ENCODE data around the gene FBXL17. TPM values are rescaled to one million over a fixed set of nuclear protein-coding genes. Genes with fewer than 3 reads are reported as not detected.

FBXL17 gene
- total RNA-seq, 1 donor from 2014 or later = 4.2 TPM

GRCh38 chr5:107868650-107869409 lies 513.1 kb downstream of the FBXL17 start:
- no peak for TF ChIP-seq CTCF (conservative IDR thresholded peaks at IDR 0.05; ENCODE audit: low read depth, low read length)
- no peak for DNase-seq (ENCODE audit: low read depth)

GRCh38 chr5:107867266-107867665 lies 514.6 kb downstream of the FBXL17 start:
- H3K4me3 ChIP-seq (ENCODE audit: low read depth, low read length) = no peak overlapping the region
- DNase-seq (ENCODE audit: low read depth) = no peak
- TF ChIP-seq CTCF (conservative IDR thresholded peaks at IDR 0.05; ENCODE audit: low read depth, low read length) = no peak

More at GRCh38 chr5:107868650-107869409, 513.1 kb downstream of the FBXL17 start:
- H3K4me3 ChIP-seq (ENCODE audit: low read depth, low read length) = no peak overlapping the region

- TF ChIP-seq CTCF (conservative IDR thresholded peaks at IDR 0.05; ENCODE audit: low read depth, low read length) = no peak
- H3K4me3 ChIP-seq (ENCODE audit: low read depth, low read length) = no peak overlapping the region
- no peak for DNase-seq (ENCODE audit: low read depth)
Observed at GRCh38 chr5:107864793-107865192, 517.1 kb downstream of the FBXL17 start.

- no peak for DNase-seq (ENCODE audit: low read depth)
- no peak overlapping the region for H3K4me3 ChIP-seq (ENCODE audit: low read depth, low read length)
- TF ChIP-seq CTCF (conservative IDR thresholded peaks at IDR 0.05; ENCODE audit: low read depth, low read length) = no peak
Observed at GRCh38 chr5:107863125-107863524, 518.8 kb downstream of the FBXL17 start.

GRCh38 chr5:107861565-107861964 lies 520.3 kb downstream of the FBXL17 start:
- no peak for TF ChIP-seq CTCF (conservative IDR thresholded peaks at IDR 0.05; ENCODE audit: low read depth, low read length)
- no peak for DNase-seq (ENCODE audit: low read depth)
- H3K4me3 ChIP-seq (ENCODE audit: low read depth, low read length) = no peak overlapping the region

- no peak for DNase-seq (ENCODE audit: low read depth)
- no peak overlapping the region for H3K4me3 ChIP-seq (ENCODE audit: low read depth, low read length)
Observed at GRCh38 chr5:107860044-107860443, 521.9 kb downstream of the FBXL17 start.

More at GRCh38 chr5:107860044-107860443, 521.9 kb downstream of the FBXL17 start:
- no peak for TF ChIP-seq CTCF (conservative IDR thresholded peaks at IDR 0.05; ENCODE audit: low read depth, low read length)

Measured in epithelial cell of proximal tubule (primary cell).